22Rv1 (cell line): ENCODE measurements around the gene EVA1A.

Experiments used
- H3K27ac ChIP-seq: fragments of 450-650 bp; 2 replicates; pipeline ENCODE4 v1.5.1; 2017
- ZFX ChIP-seq: fragments of 450-650 bp; IDR thresholded peaks from 2 replicates; pipeline ENCODE4 v1.6.1; 2017; ENCODE audit warnings: antibody characterized with exemption, borderline replicate concordance
- TF ChIP-seq, protein P1 (sequence below): fragments of 450-650 bp; IDR thresholded peaks from 2 replicates; pipeline ENCODE4 v1.5.1; 2017; ENCODE audit warnings: mild to moderate bottlenecking

EVA1A gene

GRCh38 chr2:75532488-75532887, 28.3 kb downstream of the EVA1A start:
- H3K27ac ChIP-seq, result no peak overlapping the region
- TF ChIP-seq, protein P1, sequence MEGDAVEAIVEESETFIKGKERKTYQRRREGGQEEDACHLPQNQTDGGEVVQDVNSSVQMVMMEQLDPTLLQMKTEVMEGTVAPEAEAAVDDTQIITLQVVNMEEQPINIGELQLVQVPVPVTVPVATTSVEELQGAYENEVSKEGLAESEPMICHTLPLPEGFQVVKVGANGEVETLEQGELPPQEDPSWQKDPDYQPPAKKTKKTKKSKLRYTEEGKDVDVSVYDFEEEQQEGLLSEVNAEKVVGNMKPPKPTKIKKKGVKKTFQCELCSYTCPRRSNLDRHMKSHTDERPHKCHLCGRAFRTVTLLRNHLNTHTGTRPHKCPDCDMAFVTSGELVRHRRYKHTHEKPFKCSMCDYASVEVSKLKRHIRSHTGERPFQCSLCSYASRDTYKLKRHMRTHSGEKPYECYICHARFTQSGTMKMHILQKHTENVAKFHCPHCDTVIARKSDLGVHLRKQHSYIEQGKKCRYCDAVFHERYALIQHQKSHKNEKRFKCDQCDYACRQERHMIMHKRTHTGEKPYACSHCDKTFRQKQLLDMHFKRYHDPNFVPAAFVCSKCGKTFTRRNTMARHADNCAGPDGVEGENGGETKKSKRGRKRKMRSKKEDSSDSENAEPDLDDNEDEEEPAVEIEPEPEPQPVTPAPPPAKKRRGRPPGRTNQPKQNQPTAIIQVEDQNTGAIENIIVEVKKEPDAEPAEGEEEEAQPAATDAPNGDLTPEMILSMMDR, result no peak
- TF ChIP-seq ZFX, result no peak

DNA sequence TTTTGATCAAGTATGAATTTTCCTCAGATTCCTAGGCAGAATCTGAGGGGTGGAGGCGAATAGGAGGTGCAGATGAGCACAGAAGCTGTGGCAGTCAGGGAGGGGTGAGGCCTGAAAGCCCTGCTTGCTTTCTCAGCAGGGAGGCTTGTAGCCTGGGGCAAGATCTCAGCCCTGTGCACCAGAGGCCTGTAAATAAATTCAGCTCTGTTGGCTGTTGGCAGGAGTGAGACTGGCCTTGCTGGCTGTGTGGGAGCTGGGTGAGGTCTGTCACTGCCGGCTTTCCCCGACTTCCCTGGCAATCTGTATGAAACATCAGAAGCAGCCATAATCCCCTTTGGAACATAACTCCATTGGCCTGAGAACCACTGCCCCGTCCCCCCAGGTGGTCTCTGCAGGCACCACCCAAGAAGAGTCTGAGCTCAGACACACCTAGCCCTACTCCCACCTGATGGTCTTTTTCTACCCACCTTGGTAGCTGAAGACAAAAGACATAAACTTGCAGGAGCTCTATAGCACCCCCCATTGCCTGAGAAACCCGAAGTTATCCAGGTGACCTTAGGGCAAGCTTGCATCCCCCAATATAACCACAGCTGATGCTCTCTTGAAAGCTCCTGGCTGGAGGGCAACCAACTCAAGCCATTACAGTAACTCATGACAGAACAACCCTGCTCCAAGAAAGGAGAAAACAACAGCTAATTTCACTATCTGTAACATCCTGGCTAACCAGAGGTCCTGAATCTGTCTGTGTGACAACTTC, 32.3 kb downstream of the EVA1A start:
- no peak overlapping the region for H3K27ac ChIP-seq
- no peak for TF ChIP-seq ZFX
- TF ChIP-seq, protein P1, result no peak

GRCh38 chr2:75527676-75528075, 33.1 kb downstream of the EVA1A start:
- TF ChIP-seq, protein P1, result no peak
- H3K27ac ChIP-seq, result no peak overlapping the region

DNA sequence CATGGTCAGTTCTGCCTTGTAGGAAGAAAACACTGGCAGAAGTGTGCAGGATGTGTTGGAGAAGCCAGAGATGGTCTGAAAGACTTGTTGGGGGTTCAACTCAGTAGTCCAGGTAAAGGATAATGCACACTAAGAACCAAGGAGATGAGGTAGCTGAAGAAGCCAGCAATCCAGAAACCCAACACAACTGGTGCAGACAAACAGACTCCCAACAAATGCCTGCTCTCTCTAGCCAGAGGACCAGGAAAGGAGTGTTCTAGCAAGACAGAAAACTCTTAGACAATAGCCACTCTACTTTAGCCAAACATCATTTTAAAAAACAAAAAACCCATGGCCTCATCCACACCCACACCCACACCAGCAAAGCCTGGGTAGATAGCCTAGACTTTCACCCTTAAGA, 33.9 kb downstream of the EVA1A start:
- H3K27ac ChIP-seq, result no peak overlapping the region
- TF ChIP-seq, protein P1, result no peak
- TF ChIP-seq ZFX, result no peak

DNA sequence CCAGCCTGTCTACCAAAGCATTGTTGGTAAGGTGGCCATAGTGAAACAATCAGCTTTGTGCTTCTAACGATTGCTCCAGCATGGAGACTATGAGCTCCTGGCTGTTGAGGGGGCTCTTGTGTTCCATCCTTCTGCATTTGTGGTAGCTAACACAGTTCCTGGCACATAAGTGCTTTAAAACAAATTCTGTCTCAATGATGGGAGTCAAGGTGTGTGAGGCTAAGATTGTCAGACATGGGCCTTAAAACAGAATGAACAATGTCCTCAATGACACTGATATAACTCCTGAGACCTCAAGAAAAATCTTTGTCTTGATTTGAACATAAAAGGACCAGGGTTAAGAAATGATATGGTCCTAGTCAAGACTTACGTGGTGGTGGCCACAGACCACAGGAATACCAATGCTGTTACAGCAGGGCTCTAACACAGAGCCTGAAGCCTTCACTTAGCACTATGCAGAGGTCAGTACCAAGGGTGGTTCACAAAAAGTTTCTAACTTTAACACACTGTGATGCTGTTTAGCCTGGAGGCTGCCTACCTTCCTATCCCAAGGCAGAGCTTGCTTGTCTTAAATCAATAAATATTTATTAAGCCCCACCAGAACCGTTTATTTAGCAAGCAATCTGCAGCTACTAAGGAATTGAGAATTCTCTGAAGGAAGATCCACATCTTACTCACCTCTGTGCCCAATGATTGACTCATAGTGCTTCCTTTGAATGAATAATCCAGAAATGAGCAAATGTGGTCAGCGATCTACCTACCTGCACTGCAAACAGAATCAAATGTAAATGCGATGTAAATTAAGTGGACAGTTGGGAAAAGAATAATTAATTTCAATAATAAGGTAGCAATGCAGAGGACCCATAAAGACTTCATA, 35.1 kb downstream of the EVA1A start:
- TF ChIP-seq, protein P1, result no peak
- no peak for TF ChIP-seq ZFX
- H3K27ac ChIP-seq, result no peak overlapping the region

- TF ChIP-seq, protein P1, result no peak
- no peak for TF ChIP-seq ZFX
- H3K27ac ChIP-seq, result no peak overlapping the region
These were observed 36.3 kb downstream of the EVA1A start for GRCh38 chr2:75524276-75524911.
